ENCODE data around the gene HEATR3. TPM values are rescaled to one million over a fixed set of nuclear protein-coding genes. Genes with fewer than 3 reads are reported as not detected.

HEATR3 gene
- polyA plus RNA-seq, 2 of the 4 experiments (the other 2 are of a cell fraction) = 21.2 to 30.8 TPM

- ATAC-seq (no peak), FAIRE-seq (no peak), DNase-seq (ENCODE audit: low read depth in 1 of 2, low spot score in 1 of 2) (no peak)
- WGBS (ENCODE audit: missing lambda C conversion rate) = 92% methylated on average over 1 of the region's 1 CpG
- Histone ChIP-seq H3K9me3 (no peaks in the 10 kb centered on the region), H3K4me1 (peaks cover 16% of the 10 kb centered on the region), H3K4me3 (no peak overlapping the region), H3K4me2 (no peak overlapping the region), H3K27ac (no peak overlapping the region)
- TF ChIP-seq RCOR1 (IDR thresholded peaks at IDR 0.05; ENCODE audit: low read depth, low read length) (no peak), NR3C1 (IDR thresholded peaks at IDR 0.05) (no peak), FOSL2 (IDR thresholded peaks at IDR 0.05) (no peak), FOSL2 (CRISPR knock-in tag; IDR thresholded peaks at IDR 0.05) (no peak), HEYL (CRISPR knock-in tag; IDR thresholded peaks at IDR 0.05) (no peak), RNF2 (IDR thresholded peaks at IDR 0.05; ENCODE audit: borderline replicate concordance, low read depth) (no peak), CBX2 (IDR thresholded peaks at IDR 0.05; ENCODE audit: borderline replicate concordance, low read depth) (no peak), KDM5A (IDR thresholded peaks at IDR 0.05) (no peak), ELK1 (IDR thresholded peaks at IDR 0.05; ENCODE audit: low read depth, low read length) (no peak), SMC3 (IDR thresholded peaks at IDR 0.05) (no peak), TFCP2L1 (CRISPR knock-in tag; IDR thresholded peaks at IDR 0.05) (no peak), JUNB (IDR thresholded peaks at IDR 0.05) (no peak), CHD4 (IDR thresholded peaks at IDR 0.05; ENCODE audit: borderline replicate concordance) (no peak), NFE2L2 (conservative IDR thresholded peaks at IDR 0.05; ENCODE audit: low read length) (no peak), ZSCAN20 (CRISPR knock-in tag; IDR thresholded peaks at IDR 0.05) (no peak), HDAC2 (IDR thresholded peaks at IDR 0.05) (no peak), MYC (IDR thresholded peaks at IDR 0.05; ENCODE audit: borderline replicate concordance, low read length) (no peak), BCL3 (IDR thresholded peaks at IDR 0.05) (no peak), BHLHE40 (IDR thresholded peaks at IDR 0.05; ENCODE audit: low read depth, low read length) (no peak), RFX5 (IDR thresholded peaks at IDR 0.05) (no peak), CHD2 (IDR thresholded peaks at IDR 0.05; ENCODE audit: low read length, partially characterized antibody) (no peak)
- CTCF ChIA-PET = interaction anchor here (0.7 to 6.7 kb wide), 5 partner anchors 9 to 737 kb away, joined by 3 to 35 read pairs (median 3); partner anchors contain the start of gene CNEP1R1
- POLR2A ChIA-PET = no interaction called here
These were observed 3.3 kb downstream of the HEATR3 start for GRCh38 chr16:50069060-50069459.

- H3K4me2 ChIP-seq = no peak overlapping the region
- ChIA-PET CTCF (interaction anchor here (0.8 to 6.7 kb wide), 2 partner anchors 12 to 139 kb away, joined by 4 to 35 read pairs; no protein-coding TSS in a partner anchor), POLR2A (no interaction called here)
- no peak overlapping the region for H3K4me3 ChIP-seq
- no peak overlapping the region for H3K27ac ChIP-seq
- TF ChIP-seq HES2 (IDR thresholded peaks at IDR 0.05) = no peak
- DNase-seq (ENCODE audit: low read depth in 1 of 2, low spot score in 1 of 2) (no peak), FAIRE-seq (no peak), ATAC-seq (no peak)
- peaks cover 16% of the 10 kb centered on the region for H3K4me1 ChIP-seq
- 87% methylated on average over 2 of the region's 2 CpGs for WGBS (ENCODE audit: missing lambda C conversion rate)
- H3K9me3 ChIP-seq = no peaks in the 10 kb centered on the region
These were observed 5.4 kb downstream of the HEATR3 start for GRCh38 chr16:50071075-50071671.

GRCh38 chr16:50072730-50073129, 7.0 kb downstream of the HEATR3 start:
- ATAC-seq = no peak
- ChIA-PET CTCF (no interaction called here), POLR2A (no interaction called here)
- Histone ChIP-seq H3K4me2 (no peak overlapping the region), H3K4me3 (no peak overlapping the region), H3K4me1 (peaks cover 6% of the 10 kb centered on the region), H3K9me3 (no peaks in the 10 kb centered on the region), H3K27ac (no peak overlapping the region)
- 90% methylated on average over 5 of the region's 5 CpGs for WGBS (ENCODE audit: missing lambda C conversion rate)
- no peak for FAIRE-seq
- DNase-seq (ENCODE audit: low read depth in 1 of 2, low spot score in 1 of 2) = no peak
- TF ChIP-seq ZSCAN20 (CRISPR knock-in tag; IDR thresholded peaks at IDR 0.05) = no peak
- no peak for TF ChIP-seq POLR2AphosphoS2 (conservative IDR thresholded peaks at IDR 0.05; ENCODE audit: low read length)
- TF ChIP-seq REST (IDR thresholded peaks at IDR 0.05) = no peak
- TF ChIP-seq CBX8 (IDR thresholded peaks at IDR 0.05) = no peak
- TF ChIP-seq HOXA7 (CRISPR knock-in tag; IDR thresholded peaks at IDR 0.05) = no peak
- TF ChIP-seq GATA3 (IDR thresholded peaks at IDR 0.05; ENCODE audit: borderline replicate concordance) = no peak
